NCI-H187 treated with DMSO at 0.1 percent for 48 hours (cell line): ENCODE results near the gene RGR.
A peak's percentile ranks its signal among the peaks of the same experiment; 100 is the strongest.
"Not testable (repeated sequence)": the region's sequence is repeated elsewhere in the genome, so short reads cannot be mapped to it uniquely, and the experiment has no call there.

ENCODE experiments used
- DNase-seq: peaks from one replicate; lab custom pipeline; 2025; lab: John Stamatoyannopoulos, UW

Gene RGR

GRCh38 chr10:84258034-84258695 lies 13.3 kb downstream of the RGR start:
- DNase-seq: no peak

GRCh38 chr10:84261236-84261915 lies 16.5 kb downstream of the RGR start:
- no peak for DNase-seq

GRCh38 chr10:84262190-84262956 lies 17.5 kb downstream of the RGR start:
- no peak for DNase-seq

- DNase-seq: no peak
These were observed 18.9 kb downstream of the RGR start for GRCh38 chr10:84263716-84264115.

GRCh38 chr10:84264611-84265141 lies 19.8 kb downstream of the RGR start:
- DNase-seq: peak; percentile 1

GRCh38 chr10:84265418-84265817 lies 20.6 kb downstream of the RGR start:
- DNase-seq: no peak

- no peak for DNase-seq
These were observed 22.8 kb downstream of the RGR start for GRCh38 chr10:84267503-84268126.

GRCh38 chr10:84269162-84269561 lies 24.3 kb downstream of the RGR start:
- no peak for DNase-seq

GRCh38 chr10:84269773-84270172 lies 24.9 kb downstream of the RGR start:
- no peak for DNase-seq

- DNase-seq: peak; percentile 5
These were observed 25.9 kb downstream of the RGR start for GRCh38 chr10:84270708-84271107.

- not testable (repeated sequence) for DNase-seq
These were observed 35.1 kb downstream of the RGR start for GRCh38 chr10:84279876-84280475.

- DNase-seq: no peak
These were observed 41.8 kb downstream of the RGR start for GRCh38 chr10:84286695-84287094.

- DNase-seq: no peak
These were observed 43.3 kb downstream of the RGR start for GRCh38 chr10:84288151-84288550.

GRCh38 chr10:84289521-84290200 lies 44.8 kb downstream of the RGR start:
- no peak for DNase-seq

GRCh38 chr10:84290235-84290634 lies 45.4 kb downstream of the RGR start:
- DNase-seq: no peak

GRCh38 chr10:84291384-84291783 lies 46.5 kb downstream of the RGR start:
- DNase-seq: no peak

- no peak for DNase-seq
These were observed 47.6 kb downstream of the RGR start for GRCh38 chr10:84292502-84292901.

GRCh38 chr10:84293171-84293570 lies 48.3 kb downstream of the RGR start:
- DNase-seq: no peak

GRCh38 chr10:84293574-84294016 lies 48.7 kb downstream of the RGR start:
- no peak for DNase-seq

- DNase-seq: no peak
These were observed 50.1 kb downstream of the RGR start for GRCh38 chr10:84294766-84295447.
